Measurements from ENCODE around the gene ASIC4.

GRCh38 chr2:219499058-219499307 is 15.3 kb upstream of the ASIC4 start:
- TF ChIP-seq, protein P1, sequence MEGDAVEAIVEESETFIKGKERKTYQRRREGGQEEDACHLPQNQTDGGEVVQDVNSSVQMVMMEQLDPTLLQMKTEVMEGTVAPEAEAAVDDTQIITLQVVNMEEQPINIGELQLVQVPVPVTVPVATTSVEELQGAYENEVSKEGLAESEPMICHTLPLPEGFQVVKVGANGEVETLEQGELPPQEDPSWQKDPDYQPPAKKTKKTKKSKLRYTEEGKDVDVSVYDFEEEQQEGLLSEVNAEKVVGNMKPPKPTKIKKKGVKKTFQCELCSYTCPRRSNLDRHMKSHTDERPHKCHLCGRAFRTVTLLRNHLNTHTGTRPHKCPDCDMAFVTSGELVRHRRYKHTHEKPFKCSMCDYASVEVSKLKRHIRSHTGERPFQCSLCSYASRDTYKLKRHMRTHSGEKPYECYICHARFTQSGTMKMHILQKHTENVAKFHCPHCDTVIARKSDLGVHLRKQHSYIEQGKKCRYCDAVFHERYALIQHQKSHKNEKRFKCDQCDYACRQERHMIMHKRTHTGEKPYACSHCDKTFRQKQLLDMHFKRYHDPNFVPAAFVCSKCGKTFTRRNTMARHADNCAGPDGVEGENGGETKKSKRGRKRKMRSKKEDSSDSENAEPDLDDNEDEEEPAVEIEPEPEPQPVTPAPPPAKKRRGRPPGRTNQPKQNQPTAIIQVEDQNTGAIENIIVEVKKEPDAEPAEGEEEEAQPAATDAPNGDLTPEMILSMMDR (IDR thresholded peaks at IDR 0.05; ENCODE audit: poor library complexity): no peak
- no peak for TF ChIP-seq EZH2 (IDR thresholded peaks at IDR 0.05; ENCODE audit: borderline replicate concordance)
- no peak for TF ChIP-seq EZH2phosphoT487 (IDR thresholded peaks at IDR 0.05; ENCODE audit: low read depth, severe bottlenecking, unreplicated experiment)

All from hepatocyte (in vitro differentiated cells).